Liver (tissue), 9 donors: ENCODE results near the gene FAAP100. TPM values are rescaled to one million over a fixed set of nuclear protein-coding genes. Genes with fewer than 3 reads are reported as not detected.
"Not testable (repeated sequence)": the region's sequence is repeated elsewhere in the genome, so short reads cannot be mapped to it uniquely, and the experiment has no call there.

Experiments
- DNase-seq: peaks from one replicate; pipeline ENCODE4 v3.0.0-alpha.2; 2017; ENCODE audit warnings: low spot score
- H3K27ac ChIP-seq, 2 donors: one replicate each; pipeline ENCODE4 v1.7.0; 2013; ENCODE audit warnings: inconsistent platforms in 2 of 2, low read length in 2 of 2, control low read depth in 1 of 2, low read depth in 1 of 2, mild to moderate bottlenecking in 1 of 2
- H3K27me3 ChIP-seq, 4 donors: one replicate each; pipeline versions ENCODE4 v1.6.1 to v1.7.0; 2013; ENCODE audit warnings: low read length in 3 of 4, inconsistent platforms in 1 of 4, mild to moderate bottlenecking in 1 of 4, moderate library complexity in 1 of 4; ENCODE audit not compliant: control insufficient read depth in 4 of 4, insufficient read depth in 4 of 4
- H3K36me3 ChIP-seq, 4 donors: one replicate each; pipeline versions ENCODE4 v1.6.1 to v1.7.0; 2013; ENCODE audit warnings: low read length in 3 of 4, mild to moderate bottlenecking in 3 of 4, low read depth in 1 of 4, moderate library complexity in 1 of 4; ENCODE audit not compliant: control insufficient read depth in 4 of 4, insufficient read depth in 3 of 4
- H3K4me1 ChIP-seq, 4 donors: one replicate each; pipeline versions ENCODE4 v1.6.1 to v1.7.0; 2013; ENCODE audit warnings: low read length in 3 of 4, mild to moderate bottlenecking in 3 of 4, moderate library complexity in 1 of 4; ENCODE audit not compliant: control insufficient read depth in 4 of 4, insufficient read depth in 4 of 4
- H3K4me3 ChIP-seq, 3 donors: one replicate each; pipeline versions ENCODE4 v1.6.1 to v1.7.0; 2013; ENCODE audit warnings: low read length in 3 of 3, control low read depth in 1 of 3, low read depth in 1 of 3, mild to moderate bottlenecking in 1 of 3
- H3K9ac ChIP-seq, 2 donors: one replicate each; pipeline ENCODE4 v1.7.0; 2013; ENCODE audit warnings: low read length in 2 of 2, mild to moderate bottlenecking in 2 of 2, moderate library complexity in 2 of 2, control low read depth in 1 of 2, low read depth in 1 of 2
- H3K9me3 ChIP-seq, 4 donors: one replicate each; pipeline versions ENCODE4 v1.6.1 to v1.7.0; 2013; ENCODE audit warnings: low read length in 3 of 4; ENCODE audit not compliant: control insufficient read depth in 4 of 4
- FOXA1 ChIP-seq: IDR thresholded peaks from 2 replicates; pipeline ENCODE4 v1.6.1; 2016; ENCODE audit warnings: antibody characterized with exemption
- FOXA2 ChIP-seq: IDR thresholded peaks from 2 replicates; pipeline ENCODE4 v1.6.1; 2016; ENCODE audit warnings: antibody characterized with exemption
- JUND ChIP-seq, 2 donors: IDR thresholded peaks; 2 replicates each; pipeline ENCODE4 v1.6.1; 2016; ENCODE audit warnings: antibody characterized with exemption in 2 of 2
- RXRA ChIP-seq, 2 donors: IDR thresholded peaks; 2 replicates each; pipeline ENCODE4 v1.6.1; 2017 to 2018; ENCODE audit warnings: antibody characterized with exemption in 2 of 2, mild to moderate bottlenecking in 1 of 2
- SP1 ChIP-seq: IDR thresholded peaks from 2 replicates; pipeline ENCODE4 v1.6.1; 2018; ENCODE audit warnings: antibody characterized with exemption, mild to moderate bottlenecking
- TAF1 ChIP-seq: conservative IDR thresholded peaks from 2 replicates; pipeline ENCODE4 v1.6.1; 2016; ENCODE audit warnings: antibody characterized with exemption, mild to moderate bottlenecking
- YY1 ChIP-seq: IDR thresholded peaks from 2 replicates; pipeline ENCODE4 v1.6.1; 2016; ENCODE audit warnings: antibody characterized with exemption, mild to moderate bottlenecking
- ZBTB33 ChIP-seq: IDR thresholded peaks from 2 replicates; pipeline ENCODE4 v1.6.1; 2016; ENCODE audit warnings: antibody characterized with exemption
- WGBS: extraction: QIAGEN DNeasy Blood & Tissue Kit; methylation state at CpG from one replicate; pipeline ENCODE4 v1.1.7; 2013; 5-methylcytosine and 5-hydroxymethylcytosine counted together
- polyA plus RNA-seq, 2 donors: library from polyadenylated mRNA; stranded (reverse) in 1 of 2; unstranded in 1 of 2; fragments of 200-250 nt in 1 of 2; fragments of >200 nt in 1 of 2; fragmentation: Nextera tagmentation in 1 of 2; extraction: Ambion mirVana in 1 of 2; gene quantifications; one replicate each; pipeline versions ENCODE4 v1.2.1 to v1.2.3, GENCODE V29; 2013 to 2015
- total RNA-seq, 2 donors: library from RNA; depleted of rRNA; stranded (reverse); fragments of >200 nt; gene quantifications; one replicate each; pipeline ENCODE4 v1.2.3, GENCODE V29; 2014
- TF ChIP-seq, protein P1 (sequence below): fragments of 150-350 bp; IDR thresholded peaks from 2 replicates; pipeline ENCODE4 v1.5.1; 2017; ENCODE audit warnings: improper control_type of control experiment, low read depth, low read length; ENCODE audit not compliant: missing input control
- TF ChIP-seq, protein P2 (sequence below): IDR thresholded peaks from 2 replicates; pipeline ENCODE4 v1.6.1; 2016; ENCODE audit warnings: antibody characterized with exemption
- donor health status: healthy.
- donor health status: healthy.
- donor health status: healthy.
- donor health status: healthy.
- donor health status: healthy.

The FAAP100 gene
- total and polyA plus RNA-seq, 4 donors = 8.1 to 14.7 (median 9.7) TPM

- Histone ChIP-seq H3K4me1 (no peaks in the 10 kb centered on the region), H3K9me3 (no peaks in the 10 kb centered on the region), H3K36me3 (peaks cover 22 to 78% (median 41%) of the 10 kb centered on the region in 4 donors), H3K9ac (no peak overlapping the region), H3K27ac (no peak overlapping the region), H3K4me3 (no peak overlapping the region), H3K27me3 (no peaks in the 10 kb centered on the region)
- TF ChIP-seq JUND (IDR thresholded peaks at IDR 0.05) = no peak
- no peak for TF ChIP-seq ZBTB33
- no peak for TF ChIP-seq YY1
- DNase-seq = no peak
- WGBS = 98% methylated on average over 8 of the region's 8 CpGs
These were observed 38.0 kb upstream of the FAAP100 start for GRCh38 chr17:81590121-81590520.

GRCh38 chr17:81589612-81590011 lies 37.5 kb upstream of the FAAP100 start:
- no peak overlapping the region for H3K4me3 ChIP-seq
- no peak for DNase-seq
- H3K9me3 ChIP-seq = no peaks in the 10 kb centered on the region
- TF ChIP-seq FOXA2 (no peak), JUND (IDR thresholded peaks at IDR 0.05) (no peak), SP1 (no peak), FOXA1 (no peak), RXRA (IDR thresholded peaks at IDR 0.05) (no peak)
- TF ChIP-seq, protein P1, sequence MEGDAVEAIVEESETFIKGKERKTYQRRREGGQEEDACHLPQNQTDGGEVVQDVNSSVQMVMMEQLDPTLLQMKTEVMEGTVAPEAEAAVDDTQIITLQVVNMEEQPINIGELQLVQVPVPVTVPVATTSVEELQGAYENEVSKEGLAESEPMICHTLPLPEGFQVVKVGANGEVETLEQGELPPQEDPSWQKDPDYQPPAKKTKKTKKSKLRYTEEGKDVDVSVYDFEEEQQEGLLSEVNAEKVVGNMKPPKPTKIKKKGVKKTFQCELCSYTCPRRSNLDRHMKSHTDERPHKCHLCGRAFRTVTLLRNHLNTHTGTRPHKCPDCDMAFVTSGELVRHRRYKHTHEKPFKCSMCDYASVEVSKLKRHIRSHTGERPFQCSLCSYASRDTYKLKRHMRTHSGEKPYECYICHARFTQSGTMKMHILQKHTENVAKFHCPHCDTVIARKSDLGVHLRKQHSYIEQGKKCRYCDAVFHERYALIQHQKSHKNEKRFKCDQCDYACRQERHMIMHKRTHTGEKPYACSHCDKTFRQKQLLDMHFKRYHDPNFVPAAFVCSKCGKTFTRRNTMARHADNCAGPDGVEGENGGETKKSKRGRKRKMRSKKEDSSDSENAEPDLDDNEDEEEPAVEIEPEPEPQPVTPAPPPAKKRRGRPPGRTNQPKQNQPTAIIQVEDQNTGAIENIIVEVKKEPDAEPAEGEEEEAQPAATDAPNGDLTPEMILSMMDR = no peak
- H3K27ac ChIP-seq = no peak overlapping the region
- no peak overlapping the region for H3K9ac ChIP-seq
- H3K36me3 ChIP-seq = peaks cover 21 to 76% (median 39%) of the 10 kb centered on the region in 4 donors
- peaks cover 0 to 2% (median 0%) of the 10 kb centered on the region in 4 donors for H3K4me1 ChIP-seq
- no peaks in the 10 kb centered on the region for H3K27me3 ChIP-seq
- 97% methylated on average over 5 of the region's 5 CpGs for WGBS

DNA sequence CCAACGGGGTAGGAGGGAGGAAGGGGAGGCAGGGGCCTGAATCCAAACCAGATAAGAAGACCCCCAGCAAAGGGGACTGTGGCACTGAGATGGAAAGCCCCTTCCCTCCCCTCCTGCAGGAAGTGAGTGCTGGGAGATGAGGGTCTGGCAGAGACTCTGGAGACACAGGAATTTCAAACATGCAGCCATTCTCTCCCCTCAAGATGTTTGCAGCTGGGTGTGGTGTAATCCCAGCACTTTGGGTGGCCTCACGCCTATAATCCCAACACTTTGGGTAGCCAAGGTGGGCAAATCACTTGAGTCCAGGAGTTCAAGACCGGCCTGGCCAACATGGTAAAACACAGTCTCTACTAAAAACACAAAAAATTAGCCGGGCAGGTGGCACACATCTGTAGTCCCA lies 33.9 kb upstream of the FAAP100 start:
- no peaks in the 10 kb centered on the region for H3K9me3 ChIP-seq
- H3K4me3 ChIP-seq = no peak overlapping the region
- H3K4me1 ChIP-seq = peaks cover 0 to 15% (median 9%) of the 10 kb centered on the region in 4 donors
- H3K9ac ChIP-seq = no peak overlapping the region
- 92% methylated on average over 4 of the region's 4 CpGs for WGBS
- DNase-seq = no peak
- TF ChIP-seq ZBTB33 = no peak
- no peak for TF ChIP-seq TAF1
- no peak for TF ChIP-seq SP1
- TF ChIP-seq, protein P2, sequence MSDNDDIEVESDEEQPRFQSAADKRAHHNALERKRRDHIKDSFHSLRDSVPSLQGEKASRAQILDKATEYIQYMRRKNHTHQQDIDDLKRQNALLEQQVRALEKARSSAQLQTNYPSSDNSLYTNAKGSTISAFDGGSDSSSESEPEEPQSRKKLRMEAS = no peak
- peaks cover 15 to 62% (median 32%) of the 10 kb centered on the region in 4 donors for H3K36me3 ChIP-seq
- no peaks in the 10 kb centered on the region for H3K27me3 ChIP-seq
- no peak overlapping the region for H3K27ac ChIP-seq

DNA sequence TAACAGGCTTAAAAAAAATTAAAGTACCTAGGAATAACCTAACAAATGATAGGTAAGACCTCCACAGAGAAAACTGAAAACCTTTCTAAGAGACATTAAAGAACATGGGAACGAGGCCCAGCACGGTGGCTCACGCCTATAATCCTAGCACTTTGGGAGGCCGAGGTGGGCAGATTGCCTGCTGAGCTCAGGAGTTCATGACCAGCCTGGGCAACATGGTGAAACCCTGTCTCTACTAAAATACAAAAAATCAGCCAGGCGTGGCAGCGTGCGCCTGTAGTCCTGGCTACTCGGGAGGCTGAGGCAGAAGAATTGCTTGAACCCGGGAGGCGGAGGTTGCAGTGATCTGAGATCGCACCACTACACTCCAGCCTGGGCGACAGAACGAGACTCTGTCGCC lies 32.6 kb upstream of the FAAP100 start:
- not testable (repeated sequence) for H3K4me3 ChIP-seq, DNase-seq, H3K27me3 ChIP-seq, H3K9ac ChIP-seq, H3K9me3 ChIP-seq
- peaks cover 0 to 15% (median 9%) of the 10 kb centered on the region in 4 donors for H3K4me1 ChIP-seq
- H3K27ac ChIP-seq = peak overlapping the region in 1 of 2 donors; percentile 61
- peaks cover 12 to 55% (median 32%) of the 10 kb centered on the region in 4 donors for H3K36me3 ChIP-seq
- 81% methylated on average over 14 of the region's 14 CpGs for WGBS
